GM19035 (cell line): Measurements from ENCODE around the gene PTGIS.
"Not testable (repeated sequence)": the region's sequence is repeated elsewhere in the genome, so short reads cannot be mapped to it uniquely, and the experiment has no call there.

Experiments
- ATAC-seq: cut with Tn5 transposase; IDR thresholded peaks from one replicate; pipeline ENCODE4 v1.9.1; 2021; ENCODE audit not compliant: unreplicated experiment

PTGIS gene

DNA sequence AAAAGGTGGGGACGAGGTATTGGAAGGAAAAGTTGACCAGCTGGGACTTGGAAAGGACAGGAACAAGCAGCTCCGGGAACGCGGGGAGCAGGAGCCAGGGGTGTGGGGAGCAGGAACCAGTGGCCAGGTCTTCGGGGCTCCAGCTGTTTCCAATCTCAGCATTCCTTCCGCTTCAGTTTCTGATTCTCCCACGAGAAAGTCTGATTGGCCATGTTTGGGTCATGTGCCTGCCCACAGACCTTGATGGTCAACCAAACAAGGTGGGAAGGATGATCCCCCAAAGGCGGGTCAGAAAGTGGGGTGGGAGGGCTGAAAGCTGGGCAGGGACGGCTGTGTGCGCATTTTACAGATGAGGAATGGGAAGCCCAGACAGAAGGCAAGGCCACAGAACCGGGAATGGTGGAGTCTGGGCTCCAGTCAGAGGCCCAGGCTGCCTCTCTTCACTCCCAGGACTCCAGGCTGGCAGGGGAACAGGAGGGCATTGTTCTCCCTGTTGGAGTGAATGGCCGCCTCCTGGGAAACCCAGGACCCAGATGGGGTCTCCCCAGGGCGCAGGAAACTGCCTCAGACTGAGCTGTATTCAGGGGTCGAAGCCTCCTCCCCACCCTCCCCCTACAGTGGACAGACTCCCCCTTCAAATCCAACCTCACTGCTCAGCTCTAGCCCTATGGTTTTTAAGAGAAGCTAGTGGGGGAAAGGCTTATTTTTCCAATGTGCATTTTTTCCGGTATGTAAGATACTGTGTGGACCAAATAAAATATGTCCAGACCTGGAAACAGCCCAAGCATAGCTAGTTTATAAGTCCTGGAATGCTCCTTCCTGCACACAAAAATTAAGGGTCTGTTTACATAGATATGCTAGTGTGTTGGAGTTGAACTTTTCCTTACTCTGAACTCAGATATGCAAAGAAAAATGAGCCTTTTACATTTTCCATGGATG is 12.2 kb upstream of the PTGIS start:
- ATAC-seq: no peak

- no peak for ATAC-seq
Observed at GRCh38 chr20:49579195-49579594, 11.3 kb upstream of the PTGIS start.

GRCh38 chr20:49578436-49578835 is 10.5 kb upstream of the PTGIS start:
- no peak for ATAC-seq

DNA sequence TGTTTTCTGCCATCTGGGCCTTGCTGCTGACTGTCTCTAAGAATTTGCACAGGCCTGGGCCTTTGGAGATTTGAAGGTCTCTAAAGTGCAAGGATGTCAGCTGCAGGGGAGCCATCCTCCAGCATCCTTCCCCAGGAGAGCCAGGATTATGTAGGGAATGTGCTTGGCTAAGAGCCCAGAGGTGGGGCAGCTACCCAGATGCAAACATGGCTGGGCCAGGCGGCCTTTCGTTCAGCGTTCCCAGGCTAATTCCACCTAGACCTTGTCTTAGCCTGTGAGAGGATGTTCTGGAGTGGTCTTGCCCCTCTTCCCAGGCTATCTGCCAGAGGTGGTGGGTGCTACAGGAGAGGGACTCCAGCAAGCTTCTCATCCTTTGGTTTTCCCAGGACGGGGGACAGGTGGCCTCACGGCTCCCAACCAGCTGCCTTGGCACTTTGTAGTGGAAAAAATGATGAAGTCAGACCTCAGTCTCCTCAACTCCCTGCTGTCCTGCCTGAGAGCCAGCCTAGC is 7.7 kb upstream of the PTGIS start:
- no peak for ATAC-seq

DNA sequence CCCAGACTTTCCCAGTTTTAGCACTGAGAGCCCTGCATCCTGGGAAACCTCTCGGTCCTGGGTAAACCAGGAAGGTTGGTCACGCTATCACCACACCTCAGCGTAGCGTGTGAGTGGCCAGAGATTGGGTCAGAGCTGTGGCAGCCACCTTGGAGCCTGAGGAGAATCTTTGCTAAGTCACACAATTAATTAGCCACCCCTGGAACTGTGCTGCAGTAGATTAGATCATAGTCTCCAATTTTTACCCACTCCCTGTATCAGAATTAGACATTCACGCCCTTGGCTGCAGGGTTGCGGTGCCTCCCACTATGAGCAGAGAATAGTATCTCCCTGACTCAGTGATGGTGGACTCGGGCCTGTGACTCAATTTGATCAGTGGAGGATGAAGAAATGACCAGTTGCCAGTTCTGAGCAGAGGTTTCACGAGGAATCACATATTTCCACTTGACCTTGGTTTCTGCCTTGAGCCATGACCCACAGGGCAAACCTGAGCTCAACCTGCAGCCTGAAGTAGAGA is 6.0 kb upstream of the PTGIS start:
- ATAC-seq: no peak

DNA sequence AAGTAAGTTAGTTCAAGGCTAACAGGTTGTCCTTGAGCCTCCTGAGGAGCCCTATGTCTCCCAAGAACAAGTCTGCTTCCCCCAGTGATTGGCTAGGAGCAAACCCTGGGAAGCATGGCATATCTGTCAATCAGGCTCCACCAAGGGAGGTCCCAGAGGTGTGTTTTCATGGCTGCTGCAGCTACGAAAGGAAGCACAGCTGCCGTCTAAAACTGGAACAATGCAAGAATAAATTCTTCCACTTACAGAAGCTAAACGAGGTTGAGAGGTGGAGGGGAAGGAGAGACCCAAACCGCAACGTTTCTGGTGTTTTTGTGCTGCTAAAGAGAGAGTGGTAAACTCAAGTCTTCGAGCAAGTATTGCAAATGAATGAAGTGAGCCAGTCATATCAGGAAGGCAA is 4.9 kb upstream of the PTGIS start:
- ATAC-seq: no peak

- no peak for ATAC-seq
Observed at GRCh38 chr20:49571553-49571835, 3.6 kb upstream of the PTGIS start.

- no peak for ATAC-seq
Observed at GRCh38 chr20:49570828-49571552, 3.1 kb upstream of the PTGIS start.

- no peak for ATAC-seq
Observed at GRCh38 chr20:49570161-49570827, 2.4 kb upstream of the PTGIS start.

DNA sequence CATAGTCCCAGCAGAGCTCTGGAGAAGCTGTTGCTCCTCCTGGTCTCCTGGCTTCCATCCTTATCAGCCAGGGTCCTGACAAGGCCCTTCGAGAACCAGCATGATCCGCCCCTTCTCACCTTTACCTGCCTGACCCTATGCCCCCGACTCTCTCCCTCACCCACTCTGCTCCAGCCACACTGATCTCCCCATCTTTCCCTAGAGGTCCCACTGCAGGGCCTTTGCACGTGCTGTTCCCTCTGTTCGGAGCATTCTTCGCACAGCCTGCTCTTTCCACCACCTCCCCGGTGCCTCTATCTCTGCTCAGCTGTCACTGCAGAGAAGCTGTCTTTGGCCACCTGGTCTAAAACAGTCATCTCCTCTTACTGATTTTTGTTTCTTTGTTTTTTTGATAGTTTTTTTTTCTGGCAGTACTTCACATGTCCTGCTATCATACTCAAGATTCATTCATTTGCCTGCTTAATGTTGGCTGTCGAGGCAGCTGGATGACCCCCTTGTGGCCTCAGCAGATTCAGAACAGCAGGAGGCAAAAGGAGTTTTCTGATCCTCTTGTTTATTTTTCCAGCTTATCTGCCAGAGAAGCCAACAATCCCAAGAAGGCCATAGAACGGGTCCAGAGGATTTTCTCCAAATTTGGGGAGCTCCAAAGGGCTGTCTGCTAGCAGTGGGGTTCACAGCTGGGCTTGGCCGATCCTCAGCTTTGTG is 1.6 kb upstream of the PTGIS start:
- no peak for ATAC-seq

- ATAC-seq: no peak
Observed at GRCh38 chr20:49568278-49569151, 578 bp upstream of the PTGIS start.

DNA sequence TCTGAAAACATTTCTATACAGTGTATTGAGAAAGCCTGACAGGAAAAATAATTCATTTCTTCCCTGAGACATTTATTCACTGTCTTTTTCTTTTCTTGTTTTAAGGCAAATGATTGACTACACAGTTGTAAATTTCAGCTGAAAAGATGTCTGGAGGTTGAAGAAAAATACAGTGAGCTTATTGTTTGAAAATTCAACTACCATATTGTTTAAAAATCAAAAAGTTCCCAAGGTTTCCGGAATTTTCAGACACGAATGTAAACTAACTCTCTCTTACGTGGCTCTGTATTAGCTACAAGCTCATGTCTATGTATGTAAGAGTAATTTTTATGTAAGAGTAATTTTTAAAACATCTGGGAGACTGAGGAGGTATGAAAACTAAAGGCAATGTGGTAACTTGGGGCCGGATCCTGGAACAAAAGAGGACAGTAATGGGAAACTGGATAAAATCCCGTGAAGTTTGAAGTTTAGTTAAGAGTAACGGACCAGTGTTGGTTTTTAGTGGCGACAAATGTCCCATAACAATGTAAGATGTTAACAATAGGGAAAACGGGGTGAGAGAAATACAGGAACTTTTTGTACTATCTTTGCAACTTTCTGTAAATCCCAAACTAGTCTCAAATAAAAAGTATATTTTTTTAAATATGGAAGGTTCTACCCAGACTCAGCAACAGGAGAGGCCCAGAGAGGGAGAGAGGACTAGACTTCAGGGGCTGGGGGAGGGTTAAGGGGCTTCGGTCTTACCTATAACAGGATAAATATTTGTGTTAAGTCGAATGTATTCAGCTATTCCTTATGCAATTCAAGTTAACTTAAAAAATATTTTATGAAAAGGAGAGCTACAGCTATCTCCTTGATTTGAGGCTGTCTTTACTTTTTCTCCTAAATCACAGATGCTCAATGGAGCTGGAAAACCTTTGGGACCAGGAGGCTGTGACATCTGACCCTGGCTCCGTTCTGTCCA is 1.3 kb downstream of the PTGIS start:
- no peak for ATAC-seq

DNA sequence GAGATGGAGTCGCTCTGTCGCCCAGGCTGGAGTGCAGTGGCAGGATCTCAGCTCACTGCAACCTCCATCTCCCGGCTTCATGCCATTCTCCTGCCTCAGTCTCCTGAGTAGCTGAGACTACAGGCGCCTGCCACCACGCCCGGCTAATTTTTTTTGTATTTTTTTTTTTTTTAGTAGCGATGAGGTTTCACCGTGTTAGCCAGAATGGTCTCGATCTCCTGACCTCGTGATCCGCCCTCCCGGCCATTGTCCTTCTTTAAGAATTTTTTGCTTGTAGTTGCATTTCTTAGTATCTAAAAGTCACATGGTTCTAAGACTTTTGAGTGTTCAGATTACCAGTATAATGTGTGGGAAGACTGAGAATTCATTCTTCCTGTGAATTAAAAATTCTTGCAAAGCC is 2.9 kb downstream of the PTGIS start:
- not testable (repeated sequence) for ATAC-seq

DNA sequence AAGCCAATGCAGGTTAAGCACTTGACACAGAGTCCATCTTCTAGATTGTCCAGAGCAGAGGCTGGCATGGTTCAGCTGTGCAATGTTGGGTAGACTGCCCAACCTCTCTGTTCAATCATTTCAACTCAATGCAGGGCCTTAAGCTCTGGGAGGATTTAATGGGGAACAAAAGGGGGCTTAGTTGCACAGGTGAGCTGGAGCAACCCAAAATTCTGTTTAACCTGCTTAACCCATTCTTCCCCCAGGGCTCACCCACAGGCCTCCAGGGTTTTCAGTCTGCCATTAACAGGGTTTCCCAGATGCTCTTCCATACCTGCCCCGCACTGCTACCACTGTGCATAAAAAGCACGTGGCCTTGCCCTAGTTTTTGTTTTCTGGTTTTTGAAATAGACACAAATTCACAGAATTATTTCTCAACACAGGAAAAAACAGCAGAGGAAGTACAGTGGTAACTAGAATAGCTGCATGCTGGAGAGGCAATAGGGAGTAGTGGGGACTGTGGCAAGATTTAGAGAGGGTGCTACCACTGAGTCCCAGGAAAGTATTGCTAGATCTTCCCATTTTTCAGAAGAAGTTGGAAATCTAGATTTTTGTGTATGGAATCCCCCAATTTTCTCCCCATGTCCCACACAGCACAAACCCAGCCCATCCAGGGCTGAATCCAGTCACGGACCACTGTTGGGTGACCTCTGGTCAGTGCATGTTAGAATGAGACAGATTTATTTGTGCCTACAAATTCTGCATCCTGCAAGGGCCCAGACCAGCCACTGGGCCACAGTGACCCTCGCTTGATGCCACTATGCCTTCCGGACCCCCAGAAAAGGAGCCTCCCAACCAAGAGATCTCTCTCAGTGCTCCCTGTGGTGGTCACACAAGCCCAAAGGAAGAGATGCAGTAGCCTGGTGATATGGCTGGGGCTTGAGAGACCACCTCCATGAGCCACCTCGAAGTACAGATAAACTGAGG is 4.6 kb downstream of the PTGIS start:
- ATAC-seq: no peak

GRCh38 chr20:49562311-49563014 is 5.5 kb downstream of the PTGIS start:
- no peak for ATAC-seq

- no peak for ATAC-seq
Observed at GRCh38 chr20:49561806-49562205, 6.1 kb downstream of the PTGIS start.

- no peak for ATAC-seq
Observed at GRCh38 chr20:49561256-49561655, 6.7 kb downstream of the PTGIS start.
